HepG2 (cell line): ENCODE measurements around the gene UNC13D. TPM values are rescaled to one million over a fixed set of nuclear protein-coding genes. Genes with fewer than 3 reads are reported as not detected.
A peak's percentile ranks its signal among the peaks of the same experiment; 100 is the strongest.

Experiments used
- ATF1 ChIP-seq: IDR thresholded peaks from 2 replicates; pipeline ENCODE4 v1.6.1; 2016; ENCODE audit warnings: mild to moderate bottlenecking, control low read depth
- CEBPB ChIP-seq: IDR thresholded peaks from 2 replicates; pipeline ENCODE4 v1.6.1; 2011; ENCODE audit warnings: low read depth, low read length, improper control_type of control experiment, borderline replicate concordance
- HDAC1 ChIP-seq: sonication (generic); formaldehyde crosslinking; IDR thresholded peaks from 2 replicates; pipeline ENCODE4 v1.5.1; 2020; ENCODE audit warnings: mild to moderate bottlenecking, missing genetic modification reagents
- MAFK ChIP-seq, 2 experiments: IDR thresholded peaks in 1 of 2; conservative IDR thresholded peaks in 1 of 2; 2 replicates each; pipeline ENCODE4 v1.6.1; 2011; ENCODE audit warnings: improper control_type of control experiment in 2 of 2, low read length in 2 of 2
- MZF1 ChIP-seq: sonication (generic); formaldehyde crosslinking; IDR thresholded peaks from 2 replicates; pipeline ENCODE4 v1.8.1; 2023; ENCODE audit warnings: mild to moderate bottlenecking, missing genetic modification reagents, borderline replicate concordance
- PBX2 ChIP-seq: IDR thresholded peaks from 2 replicates; pipeline ENCODE4 v1.6.1; 2016; ENCODE audit warnings: control low read depth
- PHB2 ChIP-seq: fragments of 450-650 bp; IDR thresholded peaks from 2 replicates; pipeline ENCODE4 v1.6.1; 2018; ENCODE audit not compliant: partially characterized antibody
- PRDM10 ChIP-seq: sonication (generic); formaldehyde crosslinking; IDR thresholded peaks from 2 replicates; pipeline ENCODE4 v1.4.0; 2020; ENCODE audit warnings: low read depth, missing genetic modification reagents
- PRPF4 ChIP-seq: fragments of 200-400 bp; formaldehyde crosslinking; IDR thresholded peaks from 2 replicates; pipeline ENCODE4 v1.6.1; 2016; ENCODE audit warnings: low read length, low read depth; ENCODE audit not compliant: poor library complexity, severe bottlenecking
- RAD51 ChIP-seq: fragments of 450-650 bp; IDR thresholded peaks from 2 replicates; pipeline ENCODE4 v1.6.1; 2016; ENCODE audit warnings: borderline replicate concordance
- RARA ChIP-seq: IDR thresholded peaks from 2 replicates; pipeline ENCODE4 v1.6.1; 2016; ENCODE audit warnings: missing genetic modification reagents, missing compliant biosample characterization
- RFX5 ChIP-seq: IDR thresholded peaks from 2 replicates; pipeline ENCODE4 v1.6.1; 2011; ENCODE audit warnings: low read depth, low read length, improper control_type of control experiment
- SKI ChIP-seq: fragments of 450-650 bp; IDR thresholded peaks from one replicate; pipeline ENCODE4 v1.6.1; 2018; ENCODE audit warnings: mild to moderate bottlenecking; ENCODE audit not compliant: partially characterized antibody
- TOPORS ChIP-seq: sonication (generic); formaldehyde crosslinking; IDR thresholded peaks from 2 replicates; pipeline ENCODE4 v1.8.0; 2023; ENCODE audit warnings: mild to moderate bottlenecking, missing genetic modification reagents
- ZBTB14 ChIP-seq: sonication (generic); formaldehyde crosslinking; IDR thresholded peaks from 2 replicates; pipeline ENCODE4 v1.4.0; 2020; ENCODE audit warnings: missing genetic modification reagents
- ZBTB49 ChIP-seq: sonication (generic); formaldehyde crosslinking; IDR thresholded peaks from 2 replicates; pipeline ENCODE4 v1.4.0; 2020; ENCODE audit warnings: missing genetic modification reagents, borderline replicate concordance
- ZFP1 ChIP-seq: IDR thresholded peaks from 2 replicates; pipeline ENCODE4 v1.6.1; 2016
- ZFP90 ChIP-seq: sonication (generic); formaldehyde crosslinking; IDR thresholded peaks from 2 replicates; pipeline ENCODE4 v1.8.0; 2022; ENCODE audit warnings: missing genetic modification reagents, mild to moderate bottlenecking, inconsistent platforms, borderline replicate concordance
- ZNF124 ChIP-seq: sonication (generic); formaldehyde crosslinking; IDR thresholded peaks from 2 replicates; pipeline ENCODE4 v1.4.0; 2020; ENCODE audit warnings: missing genetic modification reagents
- ZNF367 ChIP-seq: sonication (generic); formaldehyde crosslinking; IDR thresholded peaks from 2 replicates; pipeline ENCODE4 v1.4.0; 2020; ENCODE audit warnings: missing genetic modification reagents, borderline replicate concordance
- ZNF740 ChIP-seq: sonication (generic); formaldehyde crosslinking; IDR thresholded peaks from 2 replicates; pipeline ENCODE4 v1.4.0; 2020; ENCODE audit warnings: missing genetic modification reagents
- polyA plus RNA-seq, 8 experiments: library from polyadenylated mRNA; depleted of rRNA in 3 of 8; stranded (reverse) in 7 of 8; unstranded in 1 of 8; fragments of >200 nt; fragmentation: Illumina TruSeq in 4 of 8; extraction: Trizol in 4 of 8; gene quantifications; 2 replicates each; pipeline versions ENCODE4 v1.2.1 to v1.2.3, GENCODE V29; 2011 to 2016; ENCODE audit warnings: low read depth in 4 of 8, missing spikeins in 1 of 8, mixed read lengths in 1 of 8; ENCODE audit not compliant: insufficient read depth in 1 of 8
- total RNA-seq, 5 experiments: library from RNA; depleted of rRNA; stranded (reverse); fragments of >200 nt; fragmentation: Illumina TruSeq; extraction: Trizol; gene quantifications; 2 replicates each; pipeline ENCODE4 v1.2.3, GENCODE V29; 2016; ENCODE audit warnings: low read depth in 1 of 5

UNC13D gene
- total and polyA plus RNA-seq, 2 of the 13 experiments (the other 11 are each of a cell fraction or from before 2014, with no cell fraction given) = 29.7 to 42.7 TPM

- TF ChIP-seq ZBTB14 (CRISPR knock-in tag) = peak; percentile 48; the same call in 1 of the 2 replicates
- TF ChIP-seq CEBPB = no peak
- TF ChIP-seq RAD51 = no peak
- no peak for TF ChIP-seq PHB2
- no peak for TF ChIP-seq MAFK (conservative IDR thresholded peaks at IDR 0.05 in 1 of 2, IDR thresholded peaks at IDR 0.05 in 1 of 2; ENCODE audit: low read length in 2 of 2)
- TF ChIP-seq ZFP90 (CRISPR knock-in tag) = peak; percentile 94
- no peak for TF ChIP-seq PBX2 (CRISPR knock-in tag)
- peak; percentile 92; the same call in 1 of the 2 replicates for TF ChIP-seq TOPORS (CRISPR knock-in tag)
- TF ChIP-seq ZNF124 (CRISPR knock-in tag) = 0 out of 2 replicates have a peak, but pooled peaks have one; percentile 27
- no peak for TF ChIP-seq ZBTB49
- TF ChIP-seq ZFP1 = no peak
- TF ChIP-seq RFX5 = peak; percentile 35; the same call in 1 of the 2 replicates
- TF ChIP-seq MZF1 (CRISPR knock-in tag) = no peak
- no peak for TF ChIP-seq ATF1 (CRISPR knock-in tag)
- no peak for TF ChIP-seq PRPF4
- peak; percentile 100 for TF ChIP-seq SKI
- TF ChIP-seq HDAC1 (CRISPR knock-in tag) = peak; percentile 95
- peak; percentile 98 for TF ChIP-seq RARA
- no peak; the same call in 1 of the 2 replicates for TF ChIP-seq ZNF367 (CRISPR knock-in tag)
- TF ChIP-seq PRDM10 = peak; percentile 93
- peak; percentile 80; the same call in 1 of the 2 replicates for TF ChIP-seq ZNF740 (CRISPR knock-in tag)
These were observed 28.5 kb upstream of the UNC13D start (continued) for GRCh38 chr17:75872434-75873351.
